ENCODE results near the gene PGAP1. TPM values are rescaled to one million over a fixed set of nuclear protein-coding genes. Genes with fewer than 3 reads are reported as not detected.

Gene PGAP1
- total RNA-seq, 1 experiment from 2014 or later = 21.0 TPM

GRCh38 chr2:196949116-196949515 lies 22.6 kb upstream of the PGAP1 start:
- Histone ChIP-seq H3K27ac (ENCODE audit: insufficient read length, low read depth, low read length) (no peak overlapping the region), H3K56ac (ENCODE audit: insufficient read length, low read depth, low read length) (no peak overlapping the region), H3K79me1 (ENCODE audit: insufficient read depth, low read depth, low read length, poor library complexity, severe bottlenecking) (no peaks in the 10 kb centered on the region), H3K9ac (ENCODE audit: extremely low read depth, insufficient read length, low read length) (no peak overlapping the region), H2AK5ac (ENCODE audit: insufficient read length, low read length) (no peak overlapping the region), H4K5ac (ENCODE audit: insufficient read length, low read depth, low read length) (no peak overlapping the region), H4K20me1 (ENCODE audit: control insufficient read depth, insufficient read depth, insufficient read length) (no peaks in the 10 kb centered on the region), H2BK20ac (ENCODE audit: low read depth, low read length, poor library complexity, severe bottlenecking) (no peak overlapping the region), H3K23me2 (ENCODE audit: insufficient read length, low read depth, low read length, poor library complexity, severe bottlenecking) (no peaks in the 10 kb centered on the region), H3K4me1 (ENCODE audit: insufficient read depth, low read length) (no peaks in the 10 kb centered on the region), H3K9me3 (ENCODE audit: control insufficient read depth, low read depth, low read length) (no peaks in the 10 kb centered on the region), H4K91ac (ENCODE audit: insufficient read length, low read depth, low read length) (no peak overlapping the region), H2AFZ (ENCODE audit: low read length) (no peak overlapping the region), H3T11ph (ENCODE audit: low read length) (no peak overlapping the region), H3K4me2 (ENCODE audit: insufficient read depth, insufficient read length, low read length) (no peak overlapping the region), H2BK120ac (ENCODE audit: low read depth, low read length, poor library complexity, severe bottlenecking) (no peak overlapping the region), H3K18ac (ENCODE audit: insufficient read length, low read depth, low read length) (no peak overlapping the region), H2BK5ac (ENCODE audit: insufficient read length, low read length) (no peak overlapping the region), H2BK12ac (ENCODE audit: insufficient read length, low read depth, low read length) (no peak overlapping the region), H3K4ac (ENCODE audit: low read depth, low read length) (no peak overlapping the region), H3K23ac (ENCODE audit: insufficient read length, low read depth, low read length) (no peak overlapping the region), H3K27me3 (ENCODE audit: insufficient read depth, low read length) (no peaks in the 10 kb centered on the region), H2BK15ac (ENCODE audit: low read depth, low read length) (no peak overlapping the region), H3K79me2 (ENCODE audit: insufficient read depth, low read length) (no peaks in the 10 kb centered on the region), H3K14ac (ENCODE audit: insufficient read depth, low read length) (no peak overlapping the region), H4K8ac (replicated peaks; ENCODE audit: insufficient read length, low read depth, low read length) (no peak overlapping the region)
- no peak overlapping the region for H3K27ac Mint-ChIP-seq
- H3K4me1 Mint-ChIP-seq = peaks cover 13% of the 10 kb centered on the region in 2 experiments
- no peaks in the 10 kb centered on the region for H3K36me3 Mint-ChIP-seq (ENCODE audit: insufficient read depth in 1 of 3, low read depth in 3 of 3)
- H3K4me3 Mint-ChIP-seq = no peak overlapping the region
- no peaks in the 10 kb centered on the region for H3K9me3 Mint-ChIP-seq
- H3K27me3 Mint-ChIP-seq (ENCODE audit: low read depth) = no peaks in the 10 kb centered on the region
- DNase-seq = no peak
- no peak for TF ChIP-seq CTCF (conservative IDR thresholded peaks at IDR 0.05)
- WGBS (ENCODE audit: extremely low coverage, insufficient read length, low lambda C conversion rate) = no CpG with 5 or more reads among the region's 5 CpGs
